HG02970 (cell line): ENCODE data around the gene PARP14.
"Not testable (repeated sequence)": the region's sequence is repeated elsewhere in the genome, so short reads cannot be mapped to it uniquely, and the experiment has no call there.

Experiments
- ATAC-seq: cut with Tn5 transposase; IDR thresholded peaks from one replicate; pipeline ENCODE4 v1.9.1; 2021; ENCODE audit warnings: mild to moderate bottlenecking, moderate library complexity, moderate number of reproducible peaks; ENCODE audit not compliant: unreplicated experiment, low FRiP score

PARP14 gene

DNA sequence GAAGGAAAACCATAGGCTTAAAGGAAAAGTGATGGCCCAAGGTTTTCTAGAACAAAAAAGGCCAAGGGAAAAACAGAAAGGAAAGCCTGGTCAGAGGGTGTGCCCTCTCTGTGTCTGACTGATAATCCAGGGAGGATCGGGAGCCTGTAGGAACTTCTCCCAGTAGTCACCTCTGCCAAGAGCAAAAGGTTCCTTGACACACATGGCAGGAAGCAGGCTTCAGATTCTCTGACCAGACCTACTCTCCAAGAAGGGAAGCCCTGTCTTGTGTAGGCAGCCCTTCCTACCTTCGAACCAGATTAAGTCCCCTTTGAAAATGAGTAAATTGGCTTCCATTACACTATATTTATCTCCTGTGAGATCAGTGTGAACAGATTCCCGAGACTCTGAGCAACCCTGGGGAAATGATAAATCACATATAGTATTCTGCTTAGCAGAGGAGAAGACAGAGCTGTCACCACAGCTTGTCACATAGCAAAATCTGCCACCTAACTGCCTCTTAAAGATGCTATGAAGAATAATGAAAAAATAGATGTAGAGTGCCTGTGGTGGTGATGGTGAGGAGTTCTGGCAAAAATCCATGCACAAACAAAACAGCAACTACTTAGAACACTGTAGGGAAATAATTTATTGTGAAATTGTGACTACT lies 38.8 kb downstream of the PARP14 start:
- ATAC-seq = no peak

DNA sequence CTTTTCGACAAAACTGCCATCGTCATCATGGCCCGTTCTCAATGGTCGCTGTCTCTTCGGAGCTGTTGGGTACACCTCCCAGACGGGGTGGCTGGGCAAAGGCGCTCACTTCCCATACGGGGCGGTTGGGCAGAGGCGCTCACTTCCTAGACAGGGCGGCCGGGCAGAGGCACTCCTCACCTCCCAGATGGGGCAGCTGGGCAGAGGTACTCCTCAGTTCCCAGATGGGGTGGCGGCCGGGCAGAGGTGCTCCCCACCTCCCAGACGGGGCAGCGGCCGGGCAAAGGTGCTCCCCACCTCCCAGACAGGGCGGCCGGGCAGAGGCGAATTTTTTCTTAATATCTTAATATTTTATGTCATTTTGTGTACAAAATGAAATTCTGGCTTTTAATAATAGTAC lies 44.5 kb downstream of the PARP14 start:
- ATAC-seq = no peak

DNA sequence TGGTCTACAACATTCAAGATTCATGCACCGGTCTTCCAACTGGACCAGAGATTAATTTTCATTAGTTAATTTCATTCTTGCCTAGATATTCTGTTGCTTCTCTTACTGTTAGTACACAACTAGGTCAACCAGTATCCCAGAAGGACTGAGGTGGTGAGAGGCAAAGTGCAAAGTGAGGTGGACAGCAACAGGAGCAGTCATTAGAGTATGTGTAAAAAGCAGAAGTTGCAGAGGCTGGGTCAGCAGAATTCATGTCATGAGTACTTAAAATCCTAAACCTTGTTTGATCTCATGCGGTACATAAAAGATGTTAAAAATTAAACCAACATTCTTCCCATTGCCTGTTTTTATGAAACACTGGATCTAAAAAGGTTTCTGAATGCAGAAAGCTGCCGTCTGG lies 46.7 kb downstream of the PARP14 start:
- no peak for ATAC-seq

DNA sequence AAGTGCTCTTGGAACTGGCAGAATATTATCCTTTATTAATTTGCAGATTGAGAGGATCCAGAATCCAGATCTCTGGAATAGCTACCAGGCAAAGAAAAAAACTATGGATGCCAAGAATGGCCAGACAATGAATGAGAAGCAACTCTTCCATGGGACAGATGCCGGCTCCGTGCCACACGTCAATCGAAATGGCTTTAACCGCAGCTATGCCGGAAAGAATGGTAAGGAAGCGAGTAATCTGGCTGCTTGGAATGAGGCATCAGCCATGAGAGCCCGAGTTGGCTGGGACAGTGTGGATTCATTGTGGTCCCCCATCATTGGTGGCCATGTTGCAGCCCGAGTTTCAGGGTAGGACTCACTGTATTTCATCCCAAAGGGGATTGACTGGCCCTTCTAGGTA lies 47.1 kb downstream of the PARP14 start:
- ATAC-seq = no peak

DNA sequence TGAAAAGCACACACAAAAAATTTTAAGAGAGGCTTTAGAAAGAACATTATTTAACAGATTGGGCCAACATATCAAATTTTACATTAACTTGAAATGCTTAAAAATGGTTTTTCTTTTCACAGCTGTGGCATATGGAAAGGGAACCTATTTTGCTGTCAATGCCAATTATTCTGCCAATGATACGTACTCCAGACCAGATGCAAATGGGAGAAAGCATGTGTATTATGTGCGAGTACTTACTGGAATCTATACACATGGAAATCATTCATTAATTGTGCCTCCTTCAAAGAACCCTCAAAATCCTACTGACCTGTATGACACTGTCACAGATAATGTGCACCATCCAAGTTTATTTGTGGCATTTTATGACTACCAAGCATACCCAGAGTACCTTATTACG lies 47.5 kb downstream of the PARP14 start:
- ATAC-seq = no peak

DNA sequence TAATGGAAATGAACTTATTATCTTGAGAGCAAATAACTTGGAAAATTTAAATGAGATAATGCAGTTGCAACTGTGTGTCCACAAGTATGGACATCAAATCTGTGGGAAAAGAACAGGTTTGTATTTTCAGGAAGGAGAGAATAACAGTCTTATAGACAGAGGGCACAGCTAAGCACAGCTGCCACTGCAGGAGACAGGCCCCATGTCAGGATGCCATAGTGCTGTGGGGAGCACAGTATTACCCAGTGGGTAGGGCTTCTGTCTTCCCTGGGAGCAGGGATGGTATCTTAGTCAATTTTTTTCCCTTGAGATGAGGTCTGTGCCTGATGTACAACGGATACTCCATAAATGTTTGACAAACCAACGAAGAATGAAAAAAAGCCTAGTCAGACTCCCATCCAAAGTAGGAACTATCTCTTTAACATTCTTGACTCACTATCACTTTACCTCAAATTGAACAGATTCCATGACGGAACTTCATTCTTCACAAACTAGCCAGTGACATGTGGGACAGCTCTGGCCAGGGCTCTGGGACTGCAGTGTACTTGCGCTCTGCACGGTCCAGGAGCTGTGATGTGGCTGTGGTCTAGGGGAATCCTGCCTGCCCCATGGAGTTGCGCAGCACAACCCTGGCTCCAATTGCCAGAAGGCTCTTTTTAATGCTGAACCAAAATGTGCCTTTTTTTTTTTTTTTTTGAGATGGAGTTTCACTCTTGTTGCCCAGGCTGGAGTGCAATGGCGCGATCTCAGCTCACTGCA lies 48.3 kb downstream of the PARP14 start:
- ATAC-seq = no peak

DNA sequence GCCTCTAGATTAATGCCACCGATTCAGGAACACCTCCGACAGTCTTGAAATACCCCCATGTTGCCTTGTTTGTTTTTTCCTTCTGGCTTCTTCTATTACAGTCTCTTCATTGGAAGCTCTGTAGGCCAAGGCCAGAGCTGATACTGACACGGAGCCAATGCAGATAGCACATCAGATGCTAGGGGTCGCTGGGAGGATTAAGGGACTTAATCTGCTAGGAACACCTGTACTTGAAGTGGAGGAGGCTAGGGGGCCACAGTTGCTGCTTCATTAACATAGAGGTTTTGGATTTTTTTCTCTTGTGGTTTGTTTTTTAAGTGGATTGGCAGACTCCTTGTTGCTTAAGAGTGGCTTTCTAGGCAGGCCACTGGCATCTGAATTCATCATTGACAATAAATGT lies 49.6 kb downstream of the PARP14 start:
- no peak for ATAC-seq

DNA sequence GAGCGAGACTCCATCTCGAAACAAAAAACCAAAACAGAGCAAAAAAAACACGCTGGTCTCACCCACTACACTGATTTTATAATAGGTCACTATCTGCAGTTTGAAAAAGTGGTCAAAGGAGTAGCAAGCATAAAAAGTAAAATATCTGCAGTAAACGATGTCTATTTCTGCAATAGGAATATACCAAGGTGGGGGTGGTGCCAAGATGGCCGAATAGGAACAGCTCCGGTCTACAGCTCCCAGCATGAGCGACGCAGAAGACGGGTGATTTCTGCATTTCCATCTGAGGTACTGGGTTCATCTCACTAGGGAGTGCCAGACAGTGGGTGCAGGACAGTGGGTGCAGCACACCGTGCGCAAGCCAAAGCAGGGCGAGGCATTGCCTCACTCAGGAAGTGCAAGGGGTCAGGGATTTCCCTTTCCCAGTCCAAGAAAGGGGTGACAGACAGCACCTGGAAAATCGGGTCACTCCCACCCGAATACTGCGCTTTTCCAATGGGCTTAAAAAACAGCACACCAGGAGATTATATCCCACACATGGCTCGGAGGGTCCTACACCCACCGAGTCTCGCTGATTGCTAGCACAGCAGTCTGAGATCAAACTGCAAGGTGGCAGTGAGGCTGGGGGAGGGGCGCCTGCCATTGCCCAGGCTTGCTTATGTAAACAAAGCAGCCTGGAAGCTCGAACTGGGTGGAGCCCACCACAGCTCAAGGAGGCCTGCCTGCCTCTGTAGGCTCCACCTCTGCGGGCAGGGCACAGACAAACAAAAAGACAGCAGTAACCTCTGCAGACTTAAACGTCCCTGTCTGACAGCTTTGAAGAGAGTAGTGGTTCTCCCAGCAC lies 52.3 kb downstream of the PARP14 start:
- not testable (repeated sequence) for ATAC-seq

DNA sequence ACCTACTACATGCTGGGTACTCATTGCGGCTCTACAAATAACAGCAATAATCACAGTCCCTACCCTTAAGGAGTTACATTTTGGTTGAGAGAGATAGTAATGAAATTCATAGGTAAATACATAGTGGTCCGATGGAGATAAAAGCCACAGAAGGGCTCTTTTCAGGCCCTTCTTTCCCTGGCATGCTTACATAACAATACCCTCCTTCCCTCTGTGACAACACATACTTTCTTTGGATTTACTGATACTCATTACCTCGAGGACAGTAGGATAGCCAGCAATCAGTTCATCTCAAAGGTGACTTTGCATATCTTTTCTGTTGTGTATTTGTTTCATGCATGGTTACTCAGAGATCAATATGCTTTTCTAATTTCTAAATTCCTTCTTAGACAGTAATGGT lies 58.5 kb downstream of the PARP14 start:
- no peak for ATAC-seq

DNA sequence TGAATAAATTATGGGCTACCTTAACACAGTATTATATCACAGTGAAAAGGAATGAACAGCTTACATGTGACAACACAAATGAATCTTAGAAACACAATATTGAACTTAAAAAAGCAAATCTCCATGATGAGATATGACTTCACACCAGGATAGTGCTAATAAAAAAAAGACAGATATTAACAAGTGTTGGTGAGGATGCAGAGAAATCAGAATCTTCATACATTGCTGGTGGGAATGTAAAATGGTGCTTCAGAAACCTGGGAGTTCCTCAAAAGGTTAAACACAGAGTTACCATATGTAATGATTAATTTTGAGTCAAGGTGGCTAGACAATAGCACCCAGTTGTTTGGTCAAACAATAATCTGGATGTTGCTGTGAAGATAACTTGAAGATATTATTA lies 61.6 kb downstream of the PARP14 start:
- no peak for ATAC-seq

DNA sequence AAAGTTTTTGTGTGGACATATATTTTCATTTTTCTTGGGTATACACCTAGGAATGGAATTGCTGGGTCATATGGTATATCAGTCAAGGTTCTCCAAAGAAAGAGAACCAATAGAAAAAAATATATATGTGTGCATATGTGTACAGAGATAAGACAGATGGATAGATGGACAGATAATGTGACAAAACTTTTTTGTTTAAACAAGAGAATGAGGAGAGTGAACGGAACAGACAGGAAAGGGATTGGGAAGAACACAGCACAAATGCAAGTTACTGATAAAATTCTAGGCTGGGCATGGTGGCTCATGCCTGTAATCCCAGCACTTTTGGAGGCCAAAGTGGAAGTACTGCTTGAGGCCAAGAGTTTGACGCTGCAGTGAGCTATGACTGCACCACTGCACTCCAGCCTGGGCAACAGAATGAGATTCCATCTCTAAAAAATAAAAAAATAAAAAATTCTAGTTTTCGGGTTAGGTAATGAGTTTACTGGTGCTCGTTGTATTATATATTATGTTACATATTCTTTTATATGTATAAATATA lies 63.0 kb downstream of the PARP14 start:
- no peak for ATAC-seq

DNA sequence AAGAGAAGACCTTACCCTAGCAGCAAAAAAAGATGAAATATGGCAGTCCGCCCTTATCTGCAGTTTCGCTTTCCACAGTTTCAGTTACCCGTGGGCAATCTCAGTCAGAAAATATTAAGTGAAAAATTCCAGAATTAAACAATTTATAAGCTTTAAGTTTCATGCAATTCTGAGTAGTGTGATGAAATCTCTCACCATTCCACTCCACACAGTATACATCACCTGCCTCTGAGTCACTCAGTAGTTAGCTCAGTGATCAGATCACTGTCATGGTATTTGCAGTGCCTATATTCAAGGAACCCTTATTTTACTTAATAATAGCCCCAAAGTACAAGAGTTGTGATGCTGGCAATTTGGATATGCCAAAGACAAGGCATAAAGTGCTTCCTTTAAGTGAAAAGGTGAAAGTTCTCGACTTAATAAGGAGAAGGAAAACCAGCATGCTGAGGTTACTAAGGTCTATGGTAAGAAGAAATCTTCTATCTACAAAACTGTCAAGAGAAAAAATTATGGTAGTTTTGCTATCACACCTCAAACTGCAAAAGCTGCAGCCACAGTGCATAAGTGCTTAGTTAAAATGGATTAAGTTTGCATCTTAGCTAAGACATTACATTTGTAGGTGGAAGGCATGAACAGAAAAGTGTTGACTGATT lies 64.9 kb downstream of the PARP14 start:
- ATAC-seq = no peak

DNA sequence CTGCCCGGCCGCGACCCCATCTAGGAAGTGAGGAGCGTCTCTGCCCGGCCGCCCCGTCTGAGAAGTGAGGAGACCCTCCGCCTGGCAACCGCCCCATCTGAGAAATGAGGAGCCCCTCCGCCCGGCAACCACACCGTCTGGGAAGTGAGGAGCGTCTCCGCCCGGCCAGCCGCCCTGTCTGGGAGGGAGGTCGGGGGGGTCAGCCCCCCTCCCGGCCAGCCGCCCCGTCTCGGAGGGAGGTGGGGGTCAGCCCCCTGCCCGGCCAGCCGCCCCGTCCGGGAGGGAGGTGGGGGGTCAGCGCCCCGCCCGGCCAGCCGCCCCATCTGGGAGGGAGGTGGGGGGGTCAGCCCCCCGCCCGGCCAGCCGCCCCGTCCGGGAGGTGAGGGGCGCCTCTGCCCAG lies 66.7 kb downstream of the PARP14 start:
- ATAC-seq = not testable (repeated sequence)

DNA sequence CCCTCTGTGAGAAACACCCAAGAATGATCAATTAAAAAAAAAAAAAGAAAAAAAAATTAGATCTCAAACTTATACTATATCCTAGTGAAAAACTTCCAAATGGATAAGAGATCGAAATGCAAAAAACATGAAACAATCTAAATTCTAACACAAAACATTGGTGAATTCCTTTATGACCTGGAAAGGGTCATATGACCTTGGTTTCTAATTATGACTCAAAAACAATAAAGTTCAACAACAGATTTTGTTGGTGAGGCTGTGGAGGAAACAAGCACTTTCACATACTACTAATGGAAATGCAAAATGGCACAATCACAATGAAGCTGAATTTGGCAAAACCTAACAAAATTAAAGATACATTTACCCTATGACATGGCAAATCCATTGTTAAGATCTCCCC lies 67.7 kb downstream of the PARP14 start:
- no peak for ATAC-seq

DNA sequence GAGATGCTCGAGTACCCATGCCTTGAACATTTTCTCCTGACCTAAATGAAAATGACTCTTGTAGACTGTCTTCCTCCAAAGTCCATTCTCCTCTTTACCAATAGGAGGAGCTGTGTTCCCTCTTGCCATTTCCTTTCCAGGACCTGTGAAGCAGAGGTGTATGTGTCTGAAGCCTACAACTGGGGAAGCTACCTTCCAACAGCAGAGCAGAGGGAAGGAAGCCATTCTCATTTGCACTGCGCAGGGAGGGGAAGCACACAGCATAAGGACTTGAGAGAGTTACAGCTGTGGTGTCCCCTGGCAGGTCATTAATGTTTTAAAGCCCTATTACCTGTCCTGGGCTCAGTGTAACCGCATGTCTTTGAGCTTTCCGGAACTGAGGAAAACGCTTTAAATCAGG lies 74.3 kb downstream of the PARP14 start:
- ATAC-seq = no peak

DNA sequence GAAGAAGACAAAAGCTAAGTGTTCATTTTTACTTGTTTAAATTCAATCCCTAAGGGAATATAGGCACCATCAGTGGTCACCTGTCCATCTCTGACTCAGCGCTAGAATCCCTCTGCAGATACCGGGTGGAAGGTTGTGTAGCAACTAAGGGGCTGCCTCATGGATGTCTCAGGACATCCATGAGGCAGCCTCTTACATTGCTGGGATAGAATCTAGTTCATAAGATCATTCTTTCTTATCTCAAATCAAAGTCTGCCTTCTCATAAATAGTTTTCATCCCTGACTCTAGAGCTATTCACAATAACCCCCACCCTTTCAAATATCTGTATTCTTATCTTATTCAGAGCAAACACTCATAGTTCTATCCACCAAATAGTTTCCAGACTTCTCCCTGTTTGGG lies 74.9 kb downstream of the PARP14 start:
- no peak for ATAC-seq

DNA sequence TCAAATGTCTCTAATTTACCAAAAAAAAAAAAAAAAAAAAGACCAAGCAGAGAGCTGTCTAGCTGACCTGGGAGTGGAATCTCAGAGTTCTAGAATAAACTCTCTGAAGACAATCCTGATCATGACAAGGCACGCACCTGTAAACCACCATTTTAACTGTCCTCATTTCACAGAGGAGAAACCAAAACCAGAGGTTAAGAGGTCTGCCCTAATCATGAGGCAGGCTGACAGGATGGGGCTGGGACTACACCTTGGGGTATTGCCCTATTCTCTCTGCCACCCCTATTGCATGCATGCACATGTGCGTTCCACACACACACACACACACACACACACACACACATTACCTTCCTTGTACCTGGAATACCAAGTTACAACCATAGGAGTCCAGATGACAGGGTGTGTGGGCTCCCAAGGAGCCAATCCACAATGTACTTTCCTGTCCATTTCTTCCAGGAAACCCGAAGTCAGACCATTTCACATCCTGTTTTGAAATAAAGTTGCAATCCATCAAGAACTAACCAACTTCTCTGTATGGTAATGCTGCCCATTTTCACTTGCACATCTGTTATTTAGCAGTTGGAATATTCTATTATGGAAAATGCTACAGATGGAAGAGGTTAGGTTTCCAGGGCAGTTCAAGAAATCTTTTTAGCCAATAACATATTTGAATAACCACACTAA lies 78.4 kb downstream of the PARP14 start:
- ATAC-seq = no peak

DNA sequence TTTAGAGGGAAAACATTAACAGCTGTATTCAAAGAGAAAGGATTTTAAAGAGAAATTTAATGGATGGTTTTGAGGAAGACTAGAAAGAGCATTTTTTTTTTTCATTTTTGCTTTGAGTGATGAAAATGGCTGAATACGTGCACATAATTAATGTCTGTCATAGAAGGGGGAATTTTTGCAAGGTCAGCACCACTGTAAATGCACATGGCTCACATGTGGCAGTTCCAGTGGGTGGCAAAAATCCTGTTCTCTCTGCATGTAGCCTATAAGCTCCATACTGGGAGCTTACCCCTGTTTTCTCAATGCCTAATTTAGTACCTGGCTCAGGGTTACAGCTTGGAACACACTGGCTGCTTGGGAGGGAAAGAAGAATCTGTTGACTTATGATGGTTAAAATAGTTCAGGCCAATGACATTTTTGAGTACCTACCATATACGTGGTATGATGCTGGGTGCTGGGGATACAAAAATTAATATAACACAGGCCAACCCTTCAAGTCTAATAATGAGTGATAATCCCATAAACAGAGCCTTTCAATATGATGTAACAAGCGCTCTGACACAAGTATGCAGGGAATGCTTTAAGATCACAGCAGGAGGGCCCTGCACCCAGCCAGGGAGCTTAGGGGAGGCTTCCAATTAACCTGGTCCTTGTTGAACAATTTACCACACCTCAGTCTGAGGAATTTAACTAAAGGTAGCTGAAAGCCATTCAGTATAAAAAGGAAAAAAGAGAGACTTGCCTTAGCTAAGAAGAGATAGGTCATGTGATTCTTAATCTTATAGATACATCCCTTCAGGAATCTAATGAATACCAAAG lies 80.0 kb downstream of the PARP14 start:
- no peak for ATAC-seq

DNA sequence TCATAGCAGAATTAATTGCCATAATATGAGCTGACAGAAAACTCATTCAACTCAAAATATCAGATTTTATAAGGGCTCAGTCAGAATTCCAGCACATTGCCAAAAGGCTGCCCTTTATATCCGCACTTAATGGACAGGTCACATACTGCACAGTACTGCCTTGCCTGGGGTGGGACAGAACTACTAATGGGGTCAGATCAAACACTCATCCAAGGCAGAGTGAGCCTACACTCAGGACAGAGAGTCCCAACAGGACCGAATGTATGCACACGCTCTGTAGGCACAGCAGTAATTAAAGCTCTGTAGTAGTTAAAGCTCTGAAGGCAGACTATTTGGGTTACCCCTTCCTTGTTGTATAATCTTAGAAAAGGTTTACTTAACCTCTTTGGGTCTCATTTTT lies 85.8 kb downstream of the PARP14 start:
- no peak for ATAC-seq
